T1000 (cell line): Measurements from ENCODE around the gene RNFT2.
"Not testable (repeated sequence)": the region's sequence is repeated elsewhere in the genome, so short reads cannot be mapped to it uniquely, and the experiment has no call there.

Experiments used
- DNase-seq: peaks from one replicate; lab custom pipeline; 2025; ENCODE audit warnings: mixed read lengths; lab: John Stamatoyannopoulos, UW

The RNFT2 gene

GRCh38 chr12:116710370-116711150, 27.6 kb upstream of the RNFT2 start:
- no peak for DNase-seq

- DNase-seq, result no peak
Observed at GRCh38 chr12:116712458-116713303, 25.4 kb upstream of the RNFT2 start.

GRCh38 chr12:116713527-116713926, 24.6 kb upstream of the RNFT2 start:
- no peak for DNase-seq

GRCh38 chr12:116714175-116714574, 23.9 kb upstream of the RNFT2 start:
- DNase-seq, result no peak

GRCh38 chr12:116717466-116718437, 20.4 kb upstream of the RNFT2 start:
- DNase-seq, result no peak

GRCh38 chr12:116718655-116719454, 19.3 kb upstream of the RNFT2 start:
- no peak for DNase-seq

- DNase-seq, result no peak
Observed at GRCh38 chr12:116719731-116720528, 18.2 kb upstream of the RNFT2 start.

GRCh38 chr12:116722245-116722644, 15.9 kb upstream of the RNFT2 start:
- DNase-seq, result no peak

GRCh38 chr12:116726694-116727093, 11.4 kb upstream of the RNFT2 start:
- DNase-seq, result no peak

GRCh38 chr12:116727261-116727660, 10.9 kb upstream of the RNFT2 start:
- DNase-seq, result no peak

GRCh38 chr12:116727891-116728290, 10.2 kb upstream of the RNFT2 start:
- no peak for DNase-seq

- DNase-seq, result no peak
Observed at GRCh38 chr12:116731801-116732200, 6.3 kb upstream of the RNFT2 start.

GRCh38 chr12:116734156-116734768, 3.9 kb upstream of the RNFT2 start:
- DNase-seq, result no peak

GRCh38 chr12:116735084-116735483, 3.0 kb upstream of the RNFT2 start:
- DNase-seq, result no peak

- no peak for DNase-seq
Observed at GRCh38 chr12:116735951-116736599, 2.0 kb upstream of the RNFT2 start.

GRCh38 chr12:116736962-116737773, 947 bp upstream of the RNFT2 start:
- DNase-seq, result no peak

GRCh38 chr12:116739381-116739887, 1.3 kb downstream of the RNFT2 start:
- DNase-seq, result no peak

- DNase-seq, result not testable (repeated sequence)
Observed at GRCh38 chr12:116742787-116743186, 4.7 kb downstream of the RNFT2 start.
